Mesendoderm (in vitro differentiated cells): ENCODE data around the gene DCAF17.
"Not testable (repeated sequence)": the region's sequence is repeated elsewhere in the genome, so short reads cannot be mapped to it uniquely, and the experiment has no call there.

ENCODE experiments used
- DNase-seq: peaks from one replicate; pipeline ENCODE4 v3.0.0; 2013
- H2AK5ac ChIP-seq: 2 replicates; pipeline ENCODE4 v1.6.1; 2013; ENCODE audit warnings: low read length, inconsistent platforms
- H2BK120ac ChIP-seq: 2 replicates; pipeline ENCODE4 v1.6.1; 2013; ENCODE audit warnings: low read depth, mild to moderate bottlenecking, low read length, moderate library complexity, mixed read lengths
- H2BK15ac ChIP-seq: replicated peaks from 2 replicates; pipeline ENCODE4 v1.6.1; 2013; ENCODE audit warnings: low read depth, mild to moderate bottlenecking, moderate library complexity
- H2BK5ac ChIP-seq: 2 replicates; pipeline ENCODE4 v1.6.1; 2013; ENCODE audit warnings: low read length, inconsistent platforms
- H3K18ac ChIP-seq: 2 replicates; pipeline ENCODE4 v1.6.1; 2013; ENCODE audit warnings: mild to moderate bottlenecking, low read length, mixed read lengths
- H3K23ac ChIP-seq: one replicate; pipeline ENCODE4 v1.6.1; 2013; ENCODE audit warnings: low read length
- H3K27ac ChIP-seq: 2 replicates; pipeline ENCODE4 v1.5.1; 2013; ENCODE audit warnings: low read depth, mild to moderate bottlenecking, inconsistent platforms, low read length, moderate library complexity
- H3K27me3 ChIP-seq: 2 replicates; pipeline ENCODE4 v1.6.1; 2013; ENCODE audit warnings: low read length, control low read depth, mild to moderate bottlenecking, inconsistent platforms; ENCODE audit not compliant: insufficient read depth, poor library complexity
- H3K36me3 ChIP-seq: 2 replicates; pipeline ENCODE4 v1.6.1; 2013; ENCODE audit warnings: low read length, inconsistent platforms; ENCODE audit not compliant: control insufficient read depth, insufficient read depth
- H3K4ac ChIP-seq: one replicate; pipeline ENCODE4 v1.6.1; 2013; ENCODE audit warnings: low read depth, mild to moderate bottlenecking, low read length, moderate library complexity
- H3K4me1 ChIP-seq: 2 replicates; pipeline ENCODE4 v1.6.1; 2013; ENCODE audit warnings: low read depth, low read length, inconsistent platforms; ENCODE audit not compliant: control insufficient read depth
- H3K4me2 ChIP-seq: 2 replicates; pipeline ENCODE4 v1.6.1; 2013; ENCODE audit warnings: low read length
- H3K4me3 ChIP-seq: 2 replicates; pipeline ENCODE4 v1.5.1; 2013; ENCODE audit warnings: mild to moderate bottlenecking, low read length
- H3K56ac ChIP-seq: one replicate; pipeline ENCODE4 v1.6.1; 2013; ENCODE audit warnings: low read length
- H3K79me1 ChIP-seq: 2 replicates; pipeline ENCODE4 v1.6.1; 2013; ENCODE audit warnings: low read length, inconsistent platforms
- H3K79me2 ChIP-seq: 2 replicates; pipeline ENCODE4 v1.6.1; 2013; ENCODE audit warnings: mild to moderate bottlenecking, low read length; ENCODE audit not compliant: control insufficient read depth, insufficient read depth
- H3K9ac ChIP-seq: 2 replicates; pipeline ENCODE4 v1.6.1; 2013; ENCODE audit warnings: low read length, inconsistent platforms
- H4K5ac ChIP-seq: one replicate; pipeline ENCODE4 v1.6.1; 2013; ENCODE audit warnings: low read length
- H4K8ac ChIP-seq: one replicate; pipeline ENCODE4 v1.6.1; 2013; ENCODE audit warnings: low read depth, mild to moderate bottlenecking, control low read depth, low read length, moderate library complexity
- WGBS: extraction: QIAGEN DNeasy Blood & Tissue Kit; methylation state at CpG from one replicate; pipeline ENCODE4 v1.1.7; 2013; ENCODE audit warnings: low lambda C conversion rate, missing lambda C conversion rate; ENCODE audit not compliant: insufficient coverage; ENCODE audit errors: extremely low coverage; 5-methylcytosine and 5-hydroxymethylcytosine counted together

The DCAF17 gene

DNA sequence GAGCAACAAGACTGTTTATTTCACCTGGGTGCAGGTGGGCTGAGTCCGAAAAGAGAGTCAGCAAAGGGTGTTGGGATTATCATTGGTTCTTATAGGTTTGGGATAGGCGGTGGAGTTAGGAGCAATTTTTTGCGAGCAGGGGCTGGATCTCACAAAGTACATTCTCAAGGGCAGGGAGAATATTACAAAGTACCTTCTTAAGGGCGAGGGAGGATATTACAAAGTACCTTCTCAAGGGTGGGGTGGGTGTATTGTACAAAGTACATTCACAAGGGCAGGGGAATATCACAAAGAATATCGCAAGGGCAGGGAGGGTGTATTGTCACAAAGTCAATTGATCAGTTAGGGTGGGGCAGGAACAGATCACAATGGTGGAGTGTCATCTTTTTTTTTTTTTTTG is 63.6 kb downstream of the DCAF17 start:
- DNase-seq, H3K4me2 ChIP-seq, H2BK15ac ChIP-seq, H3K4ac ChIP-seq, H3K4me3 ChIP-seq, H3K36me3 ChIP-seq, H4K8ac ChIP-seq, H2BK120ac ChIP-seq, H3K79me1 ChIP-seq, H3K18ac ChIP-seq, H3K27ac ChIP-seq, H3K27me3 ChIP-seq, H2AK5ac ChIP-seq, H4K5ac ChIP-seq, H3K79me2 ChIP-seq, H3K56ac ChIP-seq, H3K23ac ChIP-seq, H3K4me1 ChIP-seq, H2BK5ac ChIP-seq, H3K9ac ChIP-seq: not testable (repeated sequence)
- WGBS = no CpG with 5 or more reads among the region's 5 CpGs

DNA sequence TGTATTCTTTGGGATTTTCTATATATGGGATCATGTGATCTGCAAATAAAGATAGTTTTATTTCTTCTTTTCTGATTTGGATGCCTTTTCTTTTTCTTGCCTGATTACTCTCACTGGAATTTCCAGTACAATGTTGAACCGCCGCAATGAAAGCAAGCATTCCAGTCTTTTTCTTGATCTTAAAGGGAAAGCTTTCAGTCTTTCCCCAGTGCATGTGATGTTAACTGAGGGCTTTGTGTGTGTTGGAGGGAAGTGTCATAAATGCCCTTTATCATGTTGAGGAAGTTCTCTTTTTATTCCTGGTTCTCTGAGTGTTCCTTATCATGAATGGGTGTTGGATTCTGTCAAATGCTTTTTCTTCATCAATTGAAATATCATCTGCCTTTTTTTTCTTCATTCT is 71.3 kb downstream of the DCAF17 start:
- Histone ChIP-seq H3K27me3 (no peaks in the 10 kb centered on the region), H2BK120ac (no peak overlapping the region), H2BK5ac (no peak overlapping the region), H3K4me1 (no peaks in the 10 kb centered on the region), H2BK15ac (no peak overlapping the region), H3K4ac (no peak overlapping the region), H3K23ac (no peak overlapping the region), H3K4me3 (no peak overlapping the region), H3K79me1 (no peaks in the 10 kb centered on the region), H3K56ac (no peak overlapping the region), H3K9ac (no peak overlapping the region), H3K79me2 (no peaks in the 10 kb centered on the region), H2AK5ac (no peak overlapping the region), H4K5ac (no peak overlapping the region), H4K8ac (no peak overlapping the region), H3K36me3 (no peaks in the 10 kb centered on the region), H3K27ac (no peak overlapping the region), H3K4me2 (no peak overlapping the region), H3K18ac (no peak overlapping the region)
- WGBS = no CpG with 5 or more reads among the region's 2 CpGs
- no peak for DNase-seq

DNA sequence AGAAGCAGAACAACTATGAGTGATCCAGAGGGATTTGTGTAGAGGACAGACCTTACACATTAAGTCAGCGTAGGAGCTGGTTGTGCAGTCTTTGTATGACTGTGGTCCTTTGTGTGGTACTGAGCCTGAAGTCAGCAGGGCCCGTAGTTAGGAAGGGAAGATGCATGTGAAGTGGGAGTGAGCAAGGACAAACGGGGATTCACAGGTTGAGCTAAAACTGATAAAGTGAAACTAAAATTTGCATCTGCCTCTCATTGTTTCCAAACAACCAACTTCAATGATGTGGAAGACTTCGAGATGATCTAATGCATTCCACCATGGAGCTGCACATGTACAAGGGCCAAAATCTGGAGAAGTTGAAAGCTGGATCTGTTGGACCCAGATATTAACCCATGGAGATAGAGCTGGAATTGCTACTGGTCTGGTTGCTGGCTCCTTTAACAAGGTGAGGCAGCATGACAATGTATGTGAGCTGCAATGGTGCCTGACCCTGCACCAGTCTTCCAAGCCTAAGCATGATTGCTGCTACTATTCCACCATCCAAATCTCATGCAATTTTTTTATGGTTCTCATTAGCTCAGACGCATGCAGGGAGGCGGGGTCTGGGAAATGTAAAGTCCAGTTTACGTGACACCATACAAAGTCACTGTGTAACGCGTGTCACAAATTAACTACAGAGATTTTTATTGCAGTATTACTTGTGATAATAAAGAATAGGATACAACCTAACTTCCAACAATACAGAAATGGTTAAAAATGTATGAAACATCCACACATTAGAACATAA is 76.1 kb downstream of the DCAF17 start:
- Histone ChIP-seq H3K4me3 (no peak overlapping the region), H3K23ac (no peak overlapping the region), H3K36me3 (no peaks in the 10 kb centered on the region), H2BK15ac (no peak overlapping the region), H3K79me1 (no peaks in the 10 kb centered on the region), H2AK5ac (no peak overlapping the region), H2BK120ac (no peak overlapping the region), H3K4me1 (no peaks in the 10 kb centered on the region), H3K79me2 (no peaks in the 10 kb centered on the region), H3K18ac (no peak overlapping the region), H3K4me2 (no peak overlapping the region), H2BK5ac (no peak overlapping the region), H3K4ac (no peak overlapping the region), H4K8ac (no peak overlapping the region), H4K5ac (no peak overlapping the region), H3K27me3 (no peaks in the 10 kb centered on the region), H3K27ac (no peak overlapping the region), H3K9ac (no peak overlapping the region), H3K56ac (no peak overlapping the region)
- no peak for DNase-seq
- no CpG with 5 or more reads among the region's 9 CpGs for WGBS

DNA sequence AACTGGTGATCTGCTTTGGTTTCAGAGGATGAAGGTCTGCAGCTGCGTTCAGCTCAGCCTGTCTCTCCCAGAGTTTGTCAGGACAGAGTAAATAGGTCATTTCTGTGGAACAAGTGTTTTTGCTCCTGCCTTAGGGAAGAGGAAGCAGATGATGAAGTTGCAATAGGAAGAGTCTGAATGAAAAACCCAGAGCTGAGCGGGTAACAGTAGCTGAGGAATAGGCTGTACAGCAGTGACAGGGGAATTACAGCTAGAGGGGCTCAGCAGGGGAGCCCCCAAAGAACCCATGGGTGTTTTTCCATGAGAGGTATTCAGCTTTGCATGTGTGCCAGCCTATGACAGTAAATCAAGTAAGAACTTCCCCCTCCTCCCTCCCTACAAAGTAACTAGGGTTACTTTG is 78.0 kb downstream of the DCAF17 start:
- H2AK5ac ChIP-seq = no peak overlapping the region
- H3K56ac ChIP-seq = no peak overlapping the region
- H3K27me3 ChIP-seq = no peaks in the 10 kb centered on the region
- WGBS = no CpG with 5 or more reads among the region's 2 CpGs
- no peak overlapping the region for H3K18ac ChIP-seq
- H2BK5ac ChIP-seq = no peak overlapping the region
- no peak overlapping the region for H3K27ac ChIP-seq
- no peak overlapping the region for H4K8ac ChIP-seq
- no peak overlapping the region for H2BK15ac ChIP-seq
- no peak overlapping the region for H2BK120ac ChIP-seq
- no peak overlapping the region for H3K9ac ChIP-seq
- no peak for DNase-seq
- H3K79me2 ChIP-seq = no peaks in the 10 kb centered on the region
- no peak overlapping the region for H3K23ac ChIP-seq
- H3K79me1 ChIP-seq = no peaks in the 10 kb centered on the region
- no peaks in the 10 kb centered on the region for H3K36me3 ChIP-seq
- H3K4me1 ChIP-seq = no peaks in the 10 kb centered on the region
- H3K4me3 ChIP-seq = no peak overlapping the region
- no peak overlapping the region for H3K4me2 ChIP-seq
- H4K5ac ChIP-seq = no peak overlapping the region
- H3K4ac ChIP-seq = no peak overlapping the region

DNA sequence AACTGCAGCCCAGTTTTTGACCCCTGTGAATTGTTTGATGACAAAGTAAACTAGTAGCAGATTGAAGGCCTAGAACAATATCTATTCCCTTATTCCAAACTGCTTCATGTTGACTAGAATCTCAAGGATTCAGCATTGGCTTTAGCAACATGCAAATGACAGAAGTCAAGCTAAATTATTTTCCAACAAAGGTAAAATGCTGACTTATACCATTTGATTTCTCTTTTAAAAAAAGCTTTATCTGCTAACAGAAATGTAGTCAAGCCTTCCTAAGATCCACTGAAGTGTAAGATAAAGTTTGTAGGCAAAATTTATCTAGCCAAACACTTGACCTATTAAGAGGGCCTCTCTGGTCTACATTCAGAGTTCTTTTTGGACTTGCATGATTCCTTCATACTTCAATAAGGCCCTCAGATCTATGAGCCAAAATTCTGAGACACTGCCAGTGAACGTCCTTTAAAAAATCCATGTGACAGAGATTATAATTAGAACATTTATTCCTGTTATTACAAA is 78.7 kb downstream of the DCAF17 start:
- Histone ChIP-seq H3K4me1 (no peaks in the 10 kb centered on the region), H3K18ac (no peak overlapping the region), H3K9ac (no peak overlapping the region), H3K79me1 (no peaks in the 10 kb centered on the region), H3K4me2 (no peak overlapping the region), H2AK5ac (no peak overlapping the region), H2BK5ac (no peak overlapping the region), H3K4me3 (no peak overlapping the region), H3K23ac (no peak overlapping the region), H3K27ac (no peak overlapping the region), H3K79me2 (no peaks in the 10 kb centered on the region), H3K56ac (no peak overlapping the region), H3K4ac (no peak overlapping the region), H3K36me3 (no peaks in the 10 kb centered on the region), H2BK120ac (no peak overlapping the region), H3K27me3 (no peaks in the 10 kb centered on the region), H4K5ac (no peak overlapping the region), H4K8ac (no peak overlapping the region), H2BK15ac (no peak overlapping the region)
- no peak for DNase-seq
- no CpG with 5 or more reads among the region's 1 CpG for WGBS

DNA sequence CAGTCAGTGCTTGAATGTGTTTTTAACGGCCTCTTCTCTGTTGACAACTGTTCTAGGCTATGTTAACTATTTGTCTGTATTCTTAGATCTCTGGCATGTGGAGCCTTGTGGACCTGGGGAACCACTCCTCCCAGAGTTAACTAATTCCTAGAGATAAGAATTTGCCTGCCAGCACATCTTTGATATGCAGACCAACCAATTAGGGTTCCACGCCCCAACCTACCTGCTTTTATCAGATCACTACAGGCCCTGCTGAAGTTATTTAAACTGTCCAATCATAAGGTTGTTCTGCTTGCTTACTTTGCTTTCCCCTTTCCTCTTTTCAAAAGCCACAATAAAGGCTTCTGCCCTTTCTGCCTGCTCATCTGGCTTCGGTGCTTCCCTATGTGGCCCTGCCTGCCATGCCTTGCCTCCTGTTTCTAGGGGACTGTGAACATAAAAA is 79.7 kb downstream of the DCAF17 start:
- WGBS = no CpG with 5 or more reads among the region's 3 CpGs

More for the DNA sequence above, 79.7 kb downstream of the DCAF17 start:
- H3K27me3 ChIP-seq = no peaks in the 10 kb centered on the region
- no peak overlapping the region for H3K9ac ChIP-seq
- no peak overlapping the region for H3K27ac ChIP-seq
- no peak overlapping the region for H4K5ac ChIP-seq
- no peak overlapping the region for H2BK120ac ChIP-seq
- no peaks in the 10 kb centered on the region for H3K79me1 ChIP-seq
- no peaks in the 10 kb centered on the region for H3K4me1 ChIP-seq
- no peak overlapping the region for H2BK15ac ChIP-seq
- H3K79me2 ChIP-seq = no peaks in the 10 kb centered on the region
- H3K4me2 ChIP-seq = no peak overlapping the region
- H3K18ac ChIP-seq = peak overlapping the region; percentile 70
- no peak overlapping the region for H4K8ac ChIP-seq
- DNase-seq = peak; percentile 88
- no peaks in the 10 kb centered on the region for H3K36me3 ChIP-seq
- no peak overlapping the region for H2AK5ac ChIP-seq
- no peak overlapping the region for H3K23ac ChIP-seq
- H3K4me3 ChIP-seq = no peak overlapping the region
- H2BK5ac ChIP-seq = no peak overlapping the region
- H3K56ac ChIP-seq = no peak overlapping the region
- H3K4ac ChIP-seq = no peak overlapping the region
